SK-N-SH (cell line): Measurements from ENCODE around the gene DSP.

ENCODE experiments used
- EP300 ChIP-seq, 2 experiments: IDR thresholded peaks; 2 replicates each; pipeline versions ENCODE4 v1.4.0 to v1.6.1; 2012; ENCODE audit warnings: borderline replicate concordance in 1 of 2, low read depth in 1 of 2, low read length in 1 of 2
- YY1 ChIP-seq: IDR thresholded peaks from 2 replicates; pipeline ENCODE4 v1.4.0; 2012; ENCODE audit warnings: low read depth, mild to moderate bottlenecking

DNA sequence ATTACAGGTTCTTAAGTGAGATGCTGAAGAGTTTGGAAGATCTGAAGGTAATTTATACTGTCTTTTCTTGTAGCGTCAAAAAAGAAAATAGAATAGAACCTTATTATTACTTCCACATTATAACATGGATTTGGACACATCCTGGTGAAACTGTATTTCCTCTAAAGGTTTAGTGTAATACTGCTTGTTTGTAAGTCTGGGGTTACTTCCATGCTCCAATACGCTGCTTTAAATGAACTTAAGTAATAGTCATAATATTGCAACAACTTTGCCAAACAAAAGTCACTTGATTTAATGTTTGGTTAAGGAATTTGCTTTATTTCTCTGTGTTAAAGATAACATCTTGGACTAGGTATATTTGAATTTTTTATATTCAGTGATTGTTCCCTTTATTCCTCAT, 37.0 kb downstream of the DSP start:
- no peak for TF ChIP-seq YY1
- TF ChIP-seq EP300 (IDR thresholded peaks at IDR 0.05; ENCODE audit: borderline replicate concordance in 1 of 2, low read depth in 1 of 2, low read length in 1 of 2): no peak
